ENCODE measurements around the gene PTCD3.

PTCD3 gene

GRCh38 chr2:86147793-86148192, 41.8 kb downstream of the PTCD3 start:
- no peak for DNase-seq (ENCODE audit: extremely low read depth, insufficient read length)
- TF ChIP-seq, protein P1, sequence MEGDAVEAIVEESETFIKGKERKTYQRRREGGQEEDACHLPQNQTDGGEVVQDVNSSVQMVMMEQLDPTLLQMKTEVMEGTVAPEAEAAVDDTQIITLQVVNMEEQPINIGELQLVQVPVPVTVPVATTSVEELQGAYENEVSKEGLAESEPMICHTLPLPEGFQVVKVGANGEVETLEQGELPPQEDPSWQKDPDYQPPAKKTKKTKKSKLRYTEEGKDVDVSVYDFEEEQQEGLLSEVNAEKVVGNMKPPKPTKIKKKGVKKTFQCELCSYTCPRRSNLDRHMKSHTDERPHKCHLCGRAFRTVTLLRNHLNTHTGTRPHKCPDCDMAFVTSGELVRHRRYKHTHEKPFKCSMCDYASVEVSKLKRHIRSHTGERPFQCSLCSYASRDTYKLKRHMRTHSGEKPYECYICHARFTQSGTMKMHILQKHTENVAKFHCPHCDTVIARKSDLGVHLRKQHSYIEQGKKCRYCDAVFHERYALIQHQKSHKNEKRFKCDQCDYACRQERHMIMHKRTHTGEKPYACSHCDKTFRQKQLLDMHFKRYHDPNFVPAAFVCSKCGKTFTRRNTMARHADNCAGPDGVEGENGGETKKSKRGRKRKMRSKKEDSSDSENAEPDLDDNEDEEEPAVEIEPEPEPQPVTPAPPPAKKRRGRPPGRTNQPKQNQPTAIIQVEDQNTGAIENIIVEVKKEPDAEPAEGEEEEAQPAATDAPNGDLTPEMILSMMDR (IDR thresholded peaks at IDR 0.05; ENCODE audit: insufficient read depth, low read length, poor library complexity, severe bottlenecking), result no peak
- H3K4me3 ChIP-seq (replicated peaks; ENCODE audit: low read depth, low read length), result no peak overlapping the region
- peaks cover 14% of the 10 kb centered on the region for H3K36me3 ChIP-seq (ENCODE audit: control insufficient read depth, insufficient read depth, low read length)
- no peaks in the 10 kb centered on the region for H3K27me3 ChIP-seq (replicated peaks; ENCODE audit: control insufficient read depth, insufficient read depth, low read length)

DNA sequence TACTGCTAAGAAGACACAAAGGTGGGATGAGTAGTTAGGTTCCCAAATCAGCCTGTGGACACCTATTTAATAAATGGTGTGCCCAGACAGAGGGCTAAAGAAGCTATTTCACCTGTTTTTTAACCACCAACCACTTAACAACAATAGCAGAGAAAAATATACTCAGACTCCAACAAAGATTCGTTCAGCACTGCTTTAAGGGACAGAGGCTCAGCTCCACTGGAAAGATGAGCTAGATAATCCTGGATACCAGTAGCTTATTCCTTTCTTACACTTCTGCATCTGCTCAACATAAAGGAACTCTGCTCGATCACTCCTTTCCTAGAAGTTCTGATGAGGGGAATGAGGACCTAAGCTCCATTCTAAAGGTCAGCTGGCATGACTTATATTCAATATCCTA, 44.5 kb downstream of the PTCD3 start:
- DNase-seq (ENCODE audit: extremely low read depth, insufficient read length), result no peak
- H3K27me3 ChIP-seq (replicated peaks; ENCODE audit: control insufficient read depth, insufficient read depth, low read length), result no peaks in the 10 kb centered on the region
- no peak overlapping the region for H3K4me3 ChIP-seq (replicated peaks; ENCODE audit: low read depth, low read length)
- H3K36me3 ChIP-seq (ENCODE audit: control insufficient read depth, insufficient read depth, low read length), result peaks cover 12% of the 10 kb centered on the region
- TF ChIP-seq, protein P1 (IDR thresholded peaks at IDR 0.05; ENCODE audit: insufficient read depth, low read length, poor library complexity, severe bottlenecking), result no peak

GRCh38 chr2:86157009-86157556, 51.0 kb downstream of the PTCD3 start:
- Histone ChIP-seq H3K36me3 (ENCODE audit: control insufficient read depth, insufficient read depth, low read length) (peaks cover 13% of the 10 kb centered on the region), H3K27me3 (replicated peaks; ENCODE audit: control insufficient read depth, insufficient read depth, low read length) (no peaks in the 10 kb centered on the region), H3K4me3 (replicated peaks; ENCODE audit: low read depth, low read length) (no peak overlapping the region)
- DNase-seq (ENCODE audit: extremely low read depth, insufficient read length), result no peak
- TF ChIP-seq, protein P1 (IDR thresholded peaks at IDR 0.05; ENCODE audit: insufficient read depth, low read length, poor library complexity, severe bottlenecking), result no peak

- TF ChIP-seq, protein P1 (IDR thresholded peaks at IDR 0.05; ENCODE audit: insufficient read depth, low read length, poor library complexity, severe bottlenecking), result no peak
- Histone ChIP-seq H3K4me3 (replicated peaks; ENCODE audit: low read depth, low read length) (no peak overlapping the region), H3K36me3 (ENCODE audit: control insufficient read depth, insufficient read depth, low read length) (peaks cover 16% of the 10 kb centered on the region), H3K27me3 (replicated peaks; ENCODE audit: control insufficient read depth, insufficient read depth, low read length) (no peaks in the 10 kb centered on the region)
- DNase-seq (ENCODE audit: extremely low read depth, insufficient read length), result no peak
Measured at GRCh38 chr2:86158286-86158685, 52.3 kb downstream of the PTCD3 start.

- TF ChIP-seq, protein P1 (IDR thresholded peaks at IDR 0.05; ENCODE audit: insufficient read depth, low read length, poor library complexity, severe bottlenecking), result no peak
- no peaks in the 10 kb centered on the region for H3K27me3 ChIP-seq (replicated peaks; ENCODE audit: control insufficient read depth, insufficient read depth, low read length)
- no peak overlapping the region for H3K4me3 ChIP-seq (replicated peaks; ENCODE audit: low read depth, low read length)
- DNase-seq (ENCODE audit: extremely low read depth, insufficient read length), result no peak
- peaks cover 16% of the 10 kb centered on the region for H3K36me3 ChIP-seq (ENCODE audit: control insufficient read depth, insufficient read depth, low read length)
Measured at GRCh38 chr2:86160156-86160952, 54.3 kb downstream of the PTCD3 start.
